SK-N-MC (cell line): ENCODE results near the gene RPS3.

Experiments used
- EZH2 ChIP-seq: fragments of 200-600 bp; sonication (generic); IDR thresholded peaks from one replicate; pipeline ENCODE4 v1.6.1; 2017; ENCODE audit warnings: antibody characterized with exemption
- POLR2AphosphoS5 ChIP-seq: IDR thresholded peaks from 2 replicates; pipeline ENCODE4 v1.6.1; 2012; ENCODE audit warnings: mild to moderate bottlenecking, low read depth, low read length, borderline replicate concordance

GRCh38 chr11:75402002-75402773, 2.9 kb downstream of the RPS3 start:
- no peak for TF ChIP-seq EZH2
- TF ChIP-seq POLR2AphosphoS5, result no peak
